ENCODE data around the gene MORC1. TPM values are rescaled to one million over a fixed set of nuclear protein-coding genes. Genes with fewer than 3 reads are reported as not detected.

MORC1 gene
- total RNA-seq, 2 experiments from 2014 or later: not detected

GRCh38 chr3:108909799-108910198 lies 208.1 kb downstream of the MORC1 start:
- H3K27me3 Mint-ChIP-seq: no peaks in the 10 kb centered on the region
- no peak overlapping the region for H3K27ac Mint-ChIP-seq
- ChIA-PET CTCF (interaction anchor here (0.8 kb wide), 1 partner anchor 248 kb away, joined by 3 read pairs; no protein-coding TSS in a partner anchor), POLR2A (no interaction called here)
- intact Hi-C loops (cut with micrococcal nuclease): no loop called here
- no peaks in the 10 kb centered on the region for H3K36me3 Mint-ChIP-seq
- DNase-seq: no peak
- no peaks in the 10 kb centered on the region for H3K9me3 Mint-ChIP-seq
- H3K4me3 Mint-ChIP-seq: no peak overlapping the region
- peaks cover 8% of the 10 kb centered on the region for H3K4me1 Mint-ChIP-seq (ENCODE audit: low read depth)

Other genes starting within 250 kb of the MORC1 start
- not detected for gene GUCA1C, start 164.3 kb downstream of the MORC1 start, total RNA-seq
- gene C3orf85, start 18.6 kb upstream of the MORC1 start, total RNA-seq: not detected
- gene DPPA2, start 198.4 kb upstream of the MORC1 start, total RNA-seq: not detected
- gene DPPA4, start 219.4 kb upstream of the MORC1 start, total RNA-seq: not detected

Measured in activated CD4-positive, alpha-beta memory T cell treated with anti-CD3 and anti-CD28 coated beads for 36 hours (primary cell).